Trophoblast cell (in vitro differentiated cells and primary cell): ENCODE measurements around the gene SPAAR.
A peak's percentile ranks its signal among the peaks of the same experiment; 100 is the strongest.

Source experiments
- DNase-seq, 2 donors: peaks; one replicate each; pipeline ENCODE4 v3.0.0-alpha.2; 2016
- H2AFZ ChIP-seq: 2 replicates; pipeline ENCODE4 v1.6.1; 2013; ENCODE audit warnings: low read length, moderate library complexity, mild to moderate bottlenecking; ENCODE audit not compliant: insufficient read depth, poor library complexity
- H2AK5ac ChIP-seq: 2 replicates; pipeline ENCODE4 v1.6.1; 2013; ENCODE audit warnings: mild to moderate bottlenecking, low read length
- H2BK120ac ChIP-seq: 2 replicates; pipeline ENCODE4 v1.6.1; 2013; ENCODE audit warnings: low read length, mild to moderate bottlenecking, moderate library complexity; ENCODE audit not compliant: insufficient read depth, poor library complexity
- H2BK12ac ChIP-seq: 2 replicates; pipeline ENCODE4 v1.6.1; 2013; ENCODE audit warnings: mild to moderate bottlenecking, low read length, moderate library complexity
- H2BK5ac ChIP-seq: 2 replicates; pipeline ENCODE4 v1.6.1; 2013; ENCODE audit warnings: low read length, low read depth, moderate library complexity, mild to moderate bottlenecking; ENCODE audit not compliant: poor library complexity
- H3K14ac ChIP-seq: 2 replicates; pipeline ENCODE4 v1.6.1; 2013; ENCODE audit warnings: mild to moderate bottlenecking, low read length
- H3K18ac ChIP-seq: 2 replicates; pipeline ENCODE4 v1.6.1; 2013; ENCODE audit warnings: mild to moderate bottlenecking, low read length
- H3K23ac ChIP-seq: 2 replicates; pipeline ENCODE4 v1.6.1; 2013; ENCODE audit warnings: low read length
- H3K27ac ChIP-seq: 2 replicates; pipeline ENCODE4 v1.5.1; 2013; ENCODE audit warnings: low read depth, mild to moderate bottlenecking, inconsistent platforms, low read length, moderate library complexity
- H3K27me3 ChIP-seq: 2 replicates; pipeline ENCODE4 v1.6.1; 2013; ENCODE audit warnings: inconsistent platforms, mild to moderate bottlenecking, low read length, moderate library complexity; ENCODE audit not compliant: insufficient read depth
- H3K36me3 ChIP-seq, 2 experiments: 1 replicate in 1 of 2; 2 replicates in 1 of 2; pipeline ENCODE4 v1.6.1; 2013; ENCODE audit warnings: low read length in 2 of 2, mild to moderate bottlenecking in 2 of 2, moderate library complexity in 1 of 2; ENCODE audit not compliant: insufficient read depth in 2 of 2, control insufficient read depth in 1 of 2
- H3K4ac ChIP-seq: 2 replicates; pipeline ENCODE4 v1.6.1; 2013; ENCODE audit warnings: low read depth, mild to moderate bottlenecking, low read length, moderate library complexity
- H3K4me1 ChIP-seq, 2 experiments: 1 replicate in 1 of 2; 2 replicates in 1 of 2; pipeline ENCODE4 v1.6.1; 2013; ENCODE audit warnings: low read length in 2 of 2, mild to moderate bottlenecking in 2 of 2, moderate library complexity in 1 of 2; ENCODE audit not compliant: insufficient read depth in 2 of 2, control insufficient read depth in 1 of 2
- H3K4me2 ChIP-seq: 2 replicates; pipeline ENCODE4 v1.6.1; 2013; ENCODE audit warnings: inconsistent platforms, mild to moderate bottlenecking, low read length, moderate library complexity
- H3K4me3 ChIP-seq: 2 replicates; pipeline ENCODE4 v1.5.1; 2013; ENCODE audit warnings: mild to moderate bottlenecking, low read depth, low read length, inconsistent platforms
- H3K79me1 ChIP-seq: one replicate; pipeline ENCODE4 v1.6.1; 2013; ENCODE audit warnings: low read length
- H3K79me2 ChIP-seq: 2 replicates; pipeline ENCODE4 v1.6.1; 2013; ENCODE audit warnings: low read length, mild to moderate bottlenecking; ENCODE audit not compliant: control insufficient read depth, insufficient read depth, poor library complexity
- H3K9ac ChIP-seq: 2 replicates; pipeline ENCODE4 v1.6.1; 2013; ENCODE audit warnings: mild to moderate bottlenecking, low read length
- H3K9me3 ChIP-seq: 2 replicates; pipeline ENCODE4 v1.6.1; 2013; ENCODE audit warnings: low read depth, mild to moderate bottlenecking, control low read depth, inconsistent platforms, low read length; ENCODE audit not compliant: insufficient read depth
- H4K12ac ChIP-seq: 2 replicates; pipeline ENCODE4 v1.6.1; 2013; ENCODE audit warnings: low read depth, mild to moderate bottlenecking, low read length, moderate library complexity
- H4K8ac ChIP-seq: 2 replicates; pipeline ENCODE4 v1.6.1; 2013; ENCODE audit warnings: low read depth, mild to moderate bottlenecking, low read length, moderate library complexity
- H4K91ac ChIP-seq: one replicate; pipeline ENCODE4 v1.6.1; 2013; ENCODE audit warnings: low read depth, mild to moderate bottlenecking, low read length, moderate library complexity
- WGBS: extraction: QIAGEN DNeasy Blood & Tissue Kit; methylation state at CpG from one replicate; pipeline ENCODE4 v1.1.7; 2013; ENCODE audit warnings: missing lambda C conversion rate; ENCODE audit not compliant: insufficient read length, insufficient coverage; ENCODE audit errors: extremely low coverage; 5-methylcytosine and 5-hydroxymethylcytosine counted together

SPAAR gene

DNA sequence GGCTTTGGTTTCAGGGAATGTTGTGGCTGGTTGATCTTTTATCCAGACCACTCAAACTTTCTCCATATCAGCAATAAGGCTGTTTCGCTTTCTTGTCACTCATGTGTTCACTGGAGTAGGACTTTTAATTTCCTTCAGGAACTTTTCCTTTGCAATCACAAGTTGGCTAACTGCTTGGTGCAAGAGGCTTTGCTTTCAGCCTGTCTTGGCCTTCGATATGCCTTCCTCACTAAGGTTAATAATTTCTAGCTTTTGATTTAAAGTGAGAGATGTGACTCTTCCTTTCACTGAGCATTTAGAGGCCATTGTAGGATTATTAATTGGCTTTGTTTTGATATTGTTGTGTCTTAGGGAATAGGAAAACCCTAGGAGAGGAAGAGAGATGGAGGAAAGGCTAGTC is 10.3 kb upstream of the SPAAR start:
- Histone ChIP-seq H3K79me1 (no peaks in the 10 kb centered on the region), H3K79me2 (no peaks in the 10 kb centered on the region), H3K9me3 (no peaks in the 10 kb centered on the region), H2BK5ac (no peak overlapping the region), H2AK5ac (no peak overlapping the region), H3K23ac (no peak overlapping the region), H3K4me1 (no peaks in the 10 kb centered on the region), H3K4me2 (no peak overlapping the region), H3K27me3 (no peaks in the 10 kb centered on the region), H2AFZ (no peak overlapping the region), H3K36me3 (no peaks in the 10 kb centered on the region), H3K18ac (no peak overlapping the region), H3K4ac (no peak overlapping the region), H3K4me3 (no peak overlapping the region), H2BK12ac (no peak overlapping the region), H3K27ac (no peak overlapping the region), H3K9ac (no peak overlapping the region), H4K8ac (no peak overlapping the region), H4K91ac (no peak overlapping the region), H4K12ac (no peak overlapping the region), H2BK120ac (no peak overlapping the region), H3K14ac (no peak overlapping the region)
- WGBS = no CpG with 5 or more reads among the region's 2 CpGs
- no peak for DNase-seq

DNA sequence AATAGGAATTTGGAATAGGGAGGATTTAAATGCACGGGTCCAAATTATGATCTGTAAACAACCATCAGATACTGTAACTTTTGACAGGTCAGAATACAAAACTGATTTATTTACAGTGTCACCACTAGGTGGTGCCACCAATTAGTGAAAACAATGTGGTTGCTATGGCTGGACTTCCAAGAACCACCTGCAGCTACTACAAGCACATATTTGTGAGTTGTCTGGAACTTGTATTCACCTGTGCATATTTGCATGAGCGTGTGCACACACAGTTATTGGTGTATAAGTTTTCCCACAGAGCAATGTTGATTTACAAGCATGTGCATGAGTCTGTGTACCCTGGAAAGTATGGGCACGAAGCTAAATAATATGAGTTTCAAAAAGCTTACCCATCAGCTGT is 6.2 kb upstream of the SPAAR start:
- WGBS = no CpG with 5 or more reads among the region's 3 CpGs

DNA sequence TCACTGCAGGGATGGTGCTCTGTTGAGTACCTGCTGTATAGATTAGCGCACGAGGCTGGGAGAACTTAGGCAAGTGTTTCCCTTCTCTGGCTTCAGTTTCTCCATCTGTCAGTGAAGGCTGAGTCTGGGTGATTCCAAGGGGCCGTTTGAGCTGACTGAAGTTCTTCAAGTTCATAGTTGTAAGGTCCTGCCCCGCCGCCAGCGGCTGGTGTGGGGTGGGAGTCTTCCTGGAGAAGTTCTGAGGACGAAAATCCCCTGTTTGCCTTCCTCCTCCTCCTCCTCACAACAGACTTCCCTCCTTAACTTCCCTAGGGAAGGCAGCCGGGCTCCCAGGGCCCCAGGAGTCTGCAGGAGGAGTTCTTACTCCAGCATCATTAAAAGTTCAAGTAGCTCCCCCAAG is 5.0 kb upstream of the SPAAR start:
- H3K14ac ChIP-seq = no peak overlapping the region
- H4K8ac ChIP-seq = no peak overlapping the region
- no peak overlapping the region for H2BK12ac ChIP-seq
- peaks cover 34 to 44% of the 10 kb centered on the region in 2 experiments for H3K4me1 ChIP-seq
- H2AFZ ChIP-seq = no peak overlapping the region
- H3K4me2 ChIP-seq = no peak overlapping the region
- no peaks in the 10 kb centered on the region for H3K36me3 ChIP-seq
- H3K18ac ChIP-seq = no peak overlapping the region
- no peak overlapping the region for H3K23ac ChIP-seq
- no peaks in the 10 kb centered on the region for H3K9me3 ChIP-seq
- H3K27me3 ChIP-seq = no peaks in the 10 kb centered on the region
- H3K9ac ChIP-seq = no peak overlapping the region
- no peak overlapping the region for H3K4ac ChIP-seq
- WGBS = no CpG with 5 or more reads among the region's 8 CpGs
- no peak overlapping the region for H4K12ac ChIP-seq
- H3K79me1 ChIP-seq = peaks cover 20% of the 10 kb centered on the region
- H2BK120ac ChIP-seq = no peak overlapping the region
- no peak overlapping the region for H3K27ac ChIP-seq
- no peak overlapping the region for H4K91ac ChIP-seq
- DNase-seq = no peak
- H2AK5ac ChIP-seq = no peak overlapping the region
- H3K4me3 ChIP-seq = no peak overlapping the region
- no peak overlapping the region for H2BK5ac ChIP-seq
- H3K79me2 ChIP-seq = peaks cover 2% of the 10 kb centered on the region

More for the DNA sequence above, 6.2 kb upstream of the SPAAR start:
- Histone ChIP-seq H3K4me2 (no peak overlapping the region), H3K27ac (no peak overlapping the region), H2BK120ac (no peak overlapping the region), H3K79me2 (peaks cover 2% of the 10 kb centered on the region), H3K9ac (no peak overlapping the region), H3K18ac (no peak overlapping the region), H3K4me3 (no peak overlapping the region), H3K9me3 (no peaks in the 10 kb centered on the region), H3K36me3 (no peaks in the 10 kb centered on the region), H3K4ac (no peak overlapping the region), H3K27me3 (no peaks in the 10 kb centered on the region), H3K23ac (no peak overlapping the region), H3K79me1 (peaks cover 8% of the 10 kb centered on the region), H2BK5ac (no peak overlapping the region), H2BK12ac (no peak overlapping the region), H3K4me1 (peaks cover 22 to 31% of the 10 kb centered on the region in 2 experiments), H4K91ac (no peak overlapping the region), H3K14ac (no peak overlapping the region), H4K12ac (no peak overlapping the region), H2AK5ac (no peak overlapping the region), H2AFZ (no peak overlapping the region), H4K8ac (no peak overlapping the region)
- DNase-seq = peak; percentile 75 to 91

DNA sequence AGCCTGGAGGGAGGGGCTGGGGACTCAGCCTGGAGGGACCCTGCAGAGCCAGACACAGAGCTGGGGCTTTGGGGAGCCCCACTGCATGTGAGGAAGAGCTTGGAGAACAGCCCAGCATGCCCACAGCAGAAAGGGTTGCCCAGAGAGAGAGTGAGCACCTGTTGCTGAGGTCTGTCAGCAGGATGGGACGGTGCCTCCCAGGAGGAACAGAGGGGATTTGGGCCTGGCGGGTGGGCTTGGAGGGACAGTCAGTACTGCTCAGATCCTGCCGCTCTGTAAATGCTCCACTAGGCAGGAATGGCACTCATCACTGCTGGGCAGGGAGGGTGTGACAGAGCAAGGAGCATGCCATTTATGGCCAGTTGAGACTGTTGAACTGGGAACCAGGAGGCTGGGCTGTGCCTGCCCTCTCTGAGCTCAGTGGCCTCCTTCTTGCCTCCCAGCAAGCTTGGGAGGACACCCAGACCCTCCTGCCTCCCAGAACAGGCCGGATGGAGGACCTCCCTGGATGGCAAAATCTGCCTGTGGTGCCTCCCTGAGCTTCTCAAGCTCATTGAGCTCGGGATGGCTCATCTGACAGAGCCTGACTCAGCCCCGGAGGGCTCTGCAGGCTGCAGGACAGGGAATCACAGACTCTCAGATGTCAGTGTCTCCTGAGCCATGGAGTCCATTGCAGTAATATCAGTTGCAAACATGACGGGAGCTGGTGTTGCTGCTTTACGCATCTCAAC is 4.1 kb upstream of the SPAAR start:
- Histone ChIP-seq H2AFZ (peak overlapping the region; percentile 23), H3K4me1 (peaks cover 42 to 50% of the 10 kb centered on the region in 2 experiments), H2BK5ac (no peak overlapping the region), H3K9me3 (no peaks in the 10 kb centered on the region), H3K14ac (no peak overlapping the region), H3K36me3 (no peaks in the 10 kb centered on the region), H2AK5ac (no peak overlapping the region), H3K4ac (no peak overlapping the region), H3K79me2 (peaks cover 3% of the 10 kb centered on the region), H3K18ac (no peak overlapping the region), H3K27ac (no peak overlapping the region), H3K79me1 (peaks cover 23% of the 10 kb centered on the region), H3K4me3 (no peak overlapping the region), H2BK120ac (no peak overlapping the region), H2BK12ac (no peak overlapping the region), H4K91ac (no peak overlapping the region), H3K4me2 (no peak overlapping the region), H3K9ac (no peak overlapping the region), H4K12ac (no peak overlapping the region), H3K23ac (no peak overlapping the region), H4K8ac (no peak overlapping the region), H3K27me3 (no peaks in the 10 kb centered on the region)
- peak; percentile 36 to 64 for DNase-seq
- no CpG with 5 or more reads among the region's 8 CpGs for WGBS
